ENCODE measurements around the gene FGFR4. TPM values are rescaled to one million over a fixed set of nuclear protein-coding genes. Genes with fewer than 3 reads are reported as not detected.

The FGFR4 gene
- polyA plus RNA-seq, 1 donor: 97.0 TPM

GRCh38 chr5:177049285-177049684 lies 37.4 kb upstream of the FGFR4 start:
- Histone ChIP-seq H3K4me3 (ENCODE audit: low read length) (no peak overlapping the region), H3K27me3 (ENCODE audit: control insufficient read depth, insufficient read depth, low read length) (no peaks in the 10 kb centered on the region), H3K9me3 (ENCODE audit: control insufficient read depth, low read depth, low read length) (no peaks in the 10 kb centered on the region), H3K27ac (ENCODE audit: low read length) (no peak overlapping the region), H3K36me3 (ENCODE audit: control insufficient read depth, insufficient read depth, low read length) (peaks cover 42% of the 10 kb centered on the region), H3K4me1 (ENCODE audit: control insufficient read depth, insufficient read depth, low read length) (peaks cover 16% of the 10 kb centered on the region)
- DNase-seq: no peak
- 93% methylated on average over 3 of the region's 5 CpGs for WGBS (ENCODE audit: insufficient coverage, low lambda C conversion rate)

- WGBS (ENCODE audit: insufficient coverage, low lambda C conversion rate): no CpG with 5 or more reads among the region's 12 CpGs
These were observed 22.0 kb upstream of the FGFR4 start for GRCh38 chr5:177064500-177065277.

GRCh38 chr5:177065491-177065890 lies 21.2 kb upstream of the FGFR4 start:
- H3K36me3 ChIP-seq (ENCODE audit: control insufficient read depth, insufficient read depth, low read length): peaks cover 31% of the 10 kb centered on the region
- H3K27me3 ChIP-seq (ENCODE audit: control insufficient read depth, insufficient read depth, low read length): no peaks in the 10 kb centered on the region
- DNase-seq: peak; percentile 75 to 83
- H3K4me1 ChIP-seq (ENCODE audit: control insufficient read depth, insufficient read depth, low read length): peaks cover 42% of the 10 kb centered on the region
- peak overlapping the region; percentile 63 for H3K27ac ChIP-seq (ENCODE audit: low read length)
- no CpG with 5 or more reads among the region's 6 CpGs for WGBS (ENCODE audit: insufficient coverage, low lambda C conversion rate)
- no peak overlapping the region for H3K4me3 ChIP-seq (ENCODE audit: low read length)
- H3K9me3 ChIP-seq (ENCODE audit: control insufficient read depth, low read depth, low read length): no peaks in the 10 kb centered on the region

More at GRCh38 chr5:177064500-177065277, 22.0 kb upstream of the FGFR4 start:
- H3K27me3 ChIP-seq (ENCODE audit: control insufficient read depth, insufficient read depth, low read length): no peaks in the 10 kb centered on the region
- peaks cover 31% of the 10 kb centered on the region for H3K36me3 ChIP-seq (ENCODE audit: control insufficient read depth, insufficient read depth, low read length)
- no peak overlapping the region for H3K4me3 ChIP-seq (ENCODE audit: low read length)
- H3K27ac ChIP-seq (ENCODE audit: low read length): peak overlapping the region; percentile 63
- DNase-seq: no peak
- H3K9me3 ChIP-seq (ENCODE audit: control insufficient read depth, low read depth, low read length): no peaks in the 10 kb centered on the region
- H3K4me1 ChIP-seq (ENCODE audit: control insufficient read depth, insufficient read depth, low read length): peaks cover 42% of the 10 kb centered on the region

- H3K4me1 ChIP-seq (ENCODE audit: control insufficient read depth, insufficient read depth, low read length): peaks cover 47% of the 10 kb centered on the region
- no CpG with 5 or more reads among the region's 2 CpGs for WGBS (ENCODE audit: insufficient coverage, low lambda C conversion rate)
- peak overlapping the region; percentile 63 for H3K27ac ChIP-seq (ENCODE audit: low read length)
These were observed 20.5 kb upstream of the FGFR4 start for GRCh38 chr5:177066224-177066623.

GRCh38 chr5:177067503-177067902 lies 19.2 kb upstream of the FGFR4 start:
- Histone ChIP-seq H3K9me3 (ENCODE audit: control insufficient read depth, low read depth, low read length) (no peaks in the 10 kb centered on the region), H3K4me3 (ENCODE audit: low read length) (no peak overlapping the region), H3K27ac (ENCODE audit: low read length) (peak overlapping the region; percentile 74), H3K36me3 (ENCODE audit: control insufficient read depth, insufficient read depth, low read length) (peaks cover 26% of the 10 kb centered on the region), H3K4me1 (ENCODE audit: control insufficient read depth, insufficient read depth, low read length) (peaks cover 55% of the 10 kb centered on the region), H3K27me3 (ENCODE audit: control insufficient read depth, insufficient read depth, low read length) (no peaks in the 10 kb centered on the region)
- WGBS (ENCODE audit: insufficient coverage, low lambda C conversion rate): no CpG with 5 or more reads among the region's 5 CpGs
- peak; percentile 63 to 82 for DNase-seq

More at GRCh38 chr5:177066224-177066623, 20.5 kb upstream of the FGFR4 start:
- DNase-seq: peak in 1 of 2 donors; percentile 17
- Histone ChIP-seq H3K27me3 (ENCODE audit: control insufficient read depth, insufficient read depth, low read length) (no peaks in the 10 kb centered on the region), H3K4me3 (ENCODE audit: low read length) (no peak overlapping the region), H3K36me3 (ENCODE audit: control insufficient read depth, insufficient read depth, low read length) (peaks cover 31% of the 10 kb centered on the region), H3K9me3 (ENCODE audit: control insufficient read depth, low read depth, low read length) (no peaks in the 10 kb centered on the region)

GRCh38 chr5:177070536-177071191 lies 16.1 kb upstream of the FGFR4 start:
- no peak for DNase-seq
- Histone ChIP-seq H3K4me3 (ENCODE audit: low read length) (no peak overlapping the region), H3K36me3 (ENCODE audit: control insufficient read depth, insufficient read depth, low read length) (peaks cover 2% of the 10 kb centered on the region), H3K27me3 (ENCODE audit: control insufficient read depth, insufficient read depth, low read length) (no peaks in the 10 kb centered on the region), H3K27ac (ENCODE audit: low read length) (no peak overlapping the region), H3K4me1 (ENCODE audit: control insufficient read depth, insufficient read depth, low read length) (peaks cover 48% of the 10 kb centered on the region), H3K9me3 (ENCODE audit: control insufficient read depth, low read depth, low read length) (no peaks in the 10 kb centered on the region)
- WGBS (ENCODE audit: insufficient coverage, low lambda C conversion rate): no CpG with 5 or more reads among the region's 6 CpGs

GRCh38 chr5:177071666-177072385 lies 14.9 kb upstream of the FGFR4 start:
- Histone ChIP-seq H3K4me3 (ENCODE audit: low read length) (no peak overlapping the region), H3K27ac (ENCODE audit: low read length) (peak overlapping the region; percentile 71), H3K9me3 (ENCODE audit: control insufficient read depth, low read depth, low read length) (no peaks in the 10 kb centered on the region), H3K36me3 (ENCODE audit: control insufficient read depth, insufficient read depth, low read length) (no peaks in the 10 kb centered on the region), H3K4me1 (ENCODE audit: control insufficient read depth, insufficient read depth, low read length) (peaks cover 36% of the 10 kb centered on the region), H3K27me3 (ENCODE audit: control insufficient read depth, insufficient read depth, low read length) (no peaks in the 10 kb centered on the region)
- DNase-seq: peak; percentile 79 to 90
- 60% methylated on average over 1 of the region's 6 CpGs for WGBS (ENCODE audit: insufficient coverage, low lambda C conversion rate)

GRCh38 chr5:177077335-177077734 lies 9.4 kb upstream of the FGFR4 start:
- Histone ChIP-seq H3K36me3 (ENCODE audit: control insufficient read depth, insufficient read depth, low read length) (no peaks in the 10 kb centered on the region), H3K9me3 (ENCODE audit: control insufficient read depth, low read depth, low read length) (peaks cover 2% of the 10 kb centered on the region), H3K27me3 (ENCODE audit: control insufficient read depth, insufficient read depth, low read length) (no peaks in the 10 kb centered on the region), H3K4me1 (ENCODE audit: control insufficient read depth, insufficient read depth, low read length) (peaks cover 6% of the 10 kb centered on the region), H3K4me3 (ENCODE audit: low read length) (no peak overlapping the region), H3K27ac (ENCODE audit: low read length) (no peak overlapping the region)
- DNase-seq: no peak
- WGBS (ENCODE audit: insufficient coverage, low lambda C conversion rate): no CpG with 5 or more reads among the region's 2 CpGs

GRCh38 chr5:177079606-177080005 lies 7.1 kb upstream of the FGFR4 start:
- H3K27ac ChIP-seq (ENCODE audit: low read length): no peak overlapping the region
- peaks cover 7% of the 10 kb centered on the region for H3K4me1 ChIP-seq (ENCODE audit: control insufficient read depth, insufficient read depth, low read length)
- no peak overlapping the region for H3K4me3 ChIP-seq (ENCODE audit: low read length)
- H3K9me3 ChIP-seq (ENCODE audit: control insufficient read depth, low read depth, low read length): peaks cover 2% of the 10 kb centered on the region
- no peaks in the 10 kb centered on the region for H3K27me3 ChIP-seq (ENCODE audit: control insufficient read depth, insufficient read depth, low read length)
- no peak for DNase-seq
- H3K36me3 ChIP-seq (ENCODE audit: control insufficient read depth, insufficient read depth, low read length): no peaks in the 10 kb centered on the region
- no CpG with 5 or more reads among the region's 9 CpGs for WGBS (ENCODE audit: insufficient coverage, low lambda C conversion rate)

GRCh38 chr5:177080265-177080664 lies 6.5 kb upstream of the FGFR4 start:
- no peak for DNase-seq
- Histone ChIP-seq H3K4me1 (ENCODE audit: control insufficient read depth, insufficient read depth, low read length) (peaks cover 7% of the 10 kb centered on the region), H3K4me3 (ENCODE audit: low read length) (no peak overlapping the region), H3K27me3 (ENCODE audit: control insufficient read depth, insufficient read depth, low read length) (no peaks in the 10 kb centered on the region), H3K9me3 (ENCODE audit: control insufficient read depth, low read depth, low read length) (peaks cover 2% of the 10 kb centered on the region), H3K27ac (ENCODE audit: low read length) (no peak overlapping the region), H3K36me3 (ENCODE audit: control insufficient read depth, insufficient read depth, low read length) (no peaks in the 10 kb centered on the region)
- no CpG with 5 or more reads among the region's 5 CpGs for WGBS (ENCODE audit: insufficient coverage, low lambda C conversion rate)

Data from large intestine (tissue), 3 donors.